ENCODE measurements around the gene CRYAA. TPM values are rescaled to one million over a fixed set of nuclear protein-coding genes. Genes with fewer than 3 reads are reported as not detected.
A peak's percentile ranks its signal among the peaks of the same experiment; 100 is the strongest.

Gene CRYAA
- total RNA-seq, 2 donors from 2014 or later = not detected

- H3K27ac Mint-ChIP-seq = no peak overlapping the region
- no peak for ATAC-seq
- H3K27me3 Mint-ChIP-seq = peaks cover 20% of the 10 kb centered on the region
- peaks cover 2% of the 10 kb centered on the region for H3K4me1 Mint-ChIP-seq
- H3K4me3 Mint-ChIP-seq = no peak overlapping the region
- peaks cover 2% of the 10 kb centered on the region for H3K36me3 Mint-ChIP-seq (ENCODE audit: low read depth)
- no peak for DNase-seq
- no peaks in the 10 kb centered on the region for H3K9me3 ChIP-seq (ENCODE audit: control insufficient read depth, low read length, poor library complexity, severe bottlenecking)
Observed at GRCh38 chr21:43188181-43188580, 19.4 kb downstream of the CRYAA start.

- ATAC-seq = no peak
- no peak overlapping the region for H3K27ac Mint-ChIP-seq
- H3K4me3 Mint-ChIP-seq = no peak overlapping the region
- no peaks in the 10 kb centered on the region for H3K9me3 ChIP-seq (ENCODE audit: control insufficient read depth, low read length, poor library complexity, severe bottlenecking)
- H3K4me1 Mint-ChIP-seq = peaks cover 2% of the 10 kb centered on the region
- H3K27me3 Mint-ChIP-seq = peaks cover 20% of the 10 kb centered on the region
- H3K36me3 Mint-ChIP-seq (ENCODE audit: low read depth) = peaks cover 5% of the 10 kb centered on the region
- DNase-seq = no peak
Observed at GRCh38 chr21:43188592-43189210, 19.9 kb downstream of the CRYAA start.

- H3K27me3 Mint-ChIP-seq = peaks cover 29% of the 10 kb centered on the region
- H3K4me3 Mint-ChIP-seq = no peak overlapping the region
- ATAC-seq (no peak), DNase-seq (no peak)
- peaks cover 5% of the 10 kb centered on the region for H3K4me1 Mint-ChIP-seq
- no peak overlapping the region for H3K27ac Mint-ChIP-seq
- peaks cover 6% of the 10 kb centered on the region for H3K36me3 Mint-ChIP-seq (ENCODE audit: low read depth)
- no peaks in the 10 kb centered on the region for H3K9me3 ChIP-seq (ENCODE audit: control insufficient read depth, low read length, poor library complexity, severe bottlenecking)
Observed at GRCh38 chr21:43189936-43190335, 21.1 kb downstream of the CRYAA start.

GRCh38 chr21:43190544-43190943 lies 21.7 kb downstream of the CRYAA start:
- H3K9me3 ChIP-seq (ENCODE audit: control insufficient read depth, low read length, poor library complexity, severe bottlenecking) = no peaks in the 10 kb centered on the region
- Mint-ChIP-seq H3K4me3 (no peak overlapping the region), H3K36me3 (ENCODE audit: low read depth) (peaks cover 6% of the 10 kb centered on the region), H3K27ac (no peak overlapping the region), H3K4me1 (peaks cover 5% of the 10 kb centered on the region), H3K27me3 (peaks cover 33% of the 10 kb centered on the region)
- ATAC-seq (no peak), DNase-seq (no peak)

GRCh38 chr21:43190951-43191350 lies 22.1 kb downstream of the CRYAA start:
- peaks cover 33% of the 10 kb centered on the region for H3K27me3 Mint-ChIP-seq
- DNase-seq (no peak), ATAC-seq (no peak)
- H3K36me3 Mint-ChIP-seq (ENCODE audit: low read depth) = peaks cover 6% of the 10 kb centered on the region
- H3K4me3 Mint-ChIP-seq = no peak overlapping the region
- H3K27ac Mint-ChIP-seq = no peak overlapping the region
- peaks cover 5% of the 10 kb centered on the region for H3K4me1 Mint-ChIP-seq
- H3K9me3 ChIP-seq (ENCODE audit: control insufficient read depth, low read length, poor library complexity, severe bottlenecking) = no peaks in the 10 kb centered on the region

- H3K4me3 Mint-ChIP-seq = no peak overlapping the region
- H3K27ac Mint-ChIP-seq = no peak overlapping the region
- ATAC-seq = no peak
- no peaks in the 10 kb centered on the region for H3K9me3 ChIP-seq (ENCODE audit: control insufficient read depth, low read length, poor library complexity, severe bottlenecking)
- no peak for DNase-seq
- H3K27me3 Mint-ChIP-seq = peaks cover 33% of the 10 kb centered on the region
- peaks cover 5% of the 10 kb centered on the region for H3K4me1 Mint-ChIP-seq
- H3K36me3 Mint-ChIP-seq (ENCODE audit: low read depth) = peaks cover 6% of the 10 kb centered on the region
Observed at GRCh38 chr21:43191521-43191920, 22.7 kb downstream of the CRYAA start.

GRCh38 chr21:43191971-43192370 lies 23.2 kb downstream of the CRYAA start:
- Mint-ChIP-seq H3K4me3 (no peak overlapping the region), H3K27me3 (peaks cover 33% of the 10 kb centered on the region), H3K4me1 (peaks cover 5% of the 10 kb centered on the region), H3K27ac (peak overlapping the region; percentile 66), H3K36me3 (ENCODE audit: low read depth) (peaks cover 6% of the 10 kb centered on the region)
- DNase-seq (no peak), ATAC-seq (no peak)
- no peaks in the 10 kb centered on the region for H3K9me3 ChIP-seq (ENCODE audit: control insufficient read depth, low read length, poor library complexity, severe bottlenecking)

- Mint-ChIP-seq H3K27me3 (peaks cover 33% of the 10 kb centered on the region), H3K4me3 (no peak overlapping the region), H3K36me3 (ENCODE audit: low read depth) (peaks cover 6% of the 10 kb centered on the region), H3K27ac (peak overlapping the region; percentile 66), H3K4me1 (peaks cover 7% of the 10 kb centered on the region)
- ATAC-seq (no peak), DNase-seq (no peak)
- H3K9me3 ChIP-seq (ENCODE audit: control insufficient read depth, low read length, poor library complexity, severe bottlenecking) = no peaks in the 10 kb centered on the region
Observed at GRCh38 chr21:43192501-43193081, 23.8 kb downstream of the CRYAA start.

GRCh38 chr21:43193088-43193650 lies 24.4 kb downstream of the CRYAA start:
- Mint-ChIP-seq H3K27ac (no peak overlapping the region), H3K4me1 (peaks cover 7% of the 10 kb centered on the region), H3K36me3 (ENCODE audit: low read depth) (peaks cover 6% of the 10 kb centered on the region), H3K4me3 (no peak overlapping the region), H3K27me3 (peaks cover 33% of the 10 kb centered on the region)
- DNase-seq = no peak
- ATAC-seq = no peak
- no peaks in the 10 kb centered on the region for H3K9me3 ChIP-seq (ENCODE audit: control insufficient read depth, low read length, poor library complexity, severe bottlenecking)

GRCh38 chr21:43193651-43194302 lies 25.0 kb downstream of the CRYAA start:
- H3K27me3 Mint-ChIP-seq = peaks cover 33% of the 10 kb centered on the region
- no peak overlapping the region for H3K4me3 Mint-ChIP-seq
- H3K4me1 Mint-ChIP-seq = peaks cover 6% of the 10 kb centered on the region
- ATAC-seq (no peak), DNase-seq (no peak)
- H3K27ac Mint-ChIP-seq = no peak overlapping the region
- H3K9me3 ChIP-seq (ENCODE audit: control insufficient read depth, low read length, poor library complexity, severe bottlenecking) = no peaks in the 10 kb centered on the region
- peaks cover 6% of the 10 kb centered on the region for H3K36me3 Mint-ChIP-seq (ENCODE audit: low read depth)

GRCh38 chr21:43194303-43195120 lies 25.7 kb downstream of the CRYAA start:
- Mint-ChIP-seq H3K27me3 (peaks cover 33% of the 10 kb centered on the region), H3K4me3 (no peak overlapping the region), H3K4me1 (peaks cover 5% of the 10 kb centered on the region), H3K27ac (no peak overlapping the region), H3K36me3 (ENCODE audit: low read depth) (peaks cover 6% of the 10 kb centered on the region)
- no peak for DNase-seq
- ATAC-seq = no peak
- no peaks in the 10 kb centered on the region for H3K9me3 ChIP-seq (ENCODE audit: control insufficient read depth, low read length, poor library complexity, severe bottlenecking)

- H3K27ac Mint-ChIP-seq = no peak overlapping the region
- H3K4me1 Mint-ChIP-seq = peaks cover 5% of the 10 kb centered on the region
- ATAC-seq (no peak), DNase-seq (no peak)
- no peaks in the 10 kb centered on the region for H3K9me3 ChIP-seq (ENCODE audit: control insufficient read depth, low read length, poor library complexity, severe bottlenecking)
- peaks cover 6% of the 10 kb centered on the region for H3K36me3 Mint-ChIP-seq (ENCODE audit: low read depth)
- no peak overlapping the region for H3K4me3 Mint-ChIP-seq
- peaks cover 30% of the 10 kb centered on the region for H3K27me3 Mint-ChIP-seq
Observed at GRCh38 chr21:43195121-43196021, 26.6 kb downstream of the CRYAA start.

All from T-helper 17 cell (primary cell).